Mucosa of descending colon (tissue), 3 donors: ENCODE results near the gene MNT. TPM values are rescaled to one million over a fixed set of nuclear protein-coding genes. Genes with fewer than 3 reads are reported as not detected.

Source experiments
- ATAC-seq: fragments of 200-7000 bp; cut with Tn5 transposase; one replicate; pipeline ENCODE4 v1.9.1; 2020; ENCODE audit warnings: mild to moderate bottlenecking, moderate library complexity
- DNase-seq, 3 donors: peaks; one replicate each; pipeline ENCODE4 v3.0.0-alpha.2; 2020
- H3K36me3 ChIP-seq: fragments of 200-600 bp; one replicate; pipeline ENCODE4 v1.8.0; 2021; ENCODE audit warnings: low read depth, mild to moderate bottlenecking
- H3K4me1 ChIP-seq: fragments of 200-600 bp; one replicate; pipeline ENCODE4 v1.8.0; 2021; ENCODE audit warnings: low read depth, mild to moderate bottlenecking
- H3K4me3 ChIP-seq: fragments of 200-600 bp; one replicate; pipeline ENCODE4 v1.8.0; 2021; ENCODE audit warnings: mild to moderate bottlenecking
- H3K9me3 ChIP-seq: fragments of 200-600 bp; one replicate; pipeline ENCODE4 v1.8.0; 2021; ENCODE audit warnings: mild to moderate bottlenecking
- CTCF ChIP-seq: fragments of 200-600 bp; IDR thresholded peaks from one replicate; pipeline ENCODE4 v1.8.0; 2022; ENCODE audit warnings: antibody characterized with exemption, mild to moderate bottlenecking
- intact Hi-C, 2 donors: fragments of 100-400 bp; cut with DNase I in 1 of 2; cut with micrococcal nuclease in 1 of 2; formaldehyde crosslinking; loops; one replicate each; pipeline versions ENCODE4 v1.11.0 to v1.11.1; 2022; cut with DNase I, micrococcal nuclease
- total RNA-seq, 3 donors: library from RNA; stranded (reverse); fragmentation: NEBNext Ultra II Directional in 2 of 3; extraction: Animal tissue kit (Norgen Biotek cat#: 25700) in 2 of 3; gene quantifications; one replicate each; pipeline versions ENCODE4 v1.2.1 to v1.2.4, GENCODE V29; 2021 to 2023
- donor health status: DM: no; HTN: no; CAD: no; lungs with moderate emphysema.
- donor health status: DM: no; HTN: no; CAD: no.
- donor health status: DM: no; HTN: yes; CAD: no.

Gene MNT
- total RNA-seq, 3 donors from 2014 or later = 22.8 to 39.1 (median 25.2) TPM

- peak; percentile 73 to 83 (median 80) for DNase-seq
- peaks cover 57% of the 10 kb centered on the region for H3K4me1 ChIP-seq
- H3K36me3 ChIP-seq = peaks cover 6% of the 10 kb centered on the region
- H3K4me3 ChIP-seq = no peak overlapping the region
- no peaks in the 10 kb centered on the region for H3K9me3 ChIP-seq
- peak; percentile 22 for ATAC-seq
- intact Hi-C loops = no loop called here
- TF ChIP-seq CTCF = no peak
Observed at GRCh38 chr17:2406271-2406902, 5.5 kb upstream of the MNT start.

GRCh38 chr17:2405247-2405926 is 4.5 kb upstream of the MNT start:
- Histone ChIP-seq H3K4me1 (peaks cover 57% of the 10 kb centered on the region), H3K4me3 (no peak overlapping the region), H3K36me3 (peaks cover 11% of the 10 kb centered on the region), H3K9me3 (no peaks in the 10 kb centered on the region)
- TF ChIP-seq CTCF = no peak
- intact Hi-C loops = no loop called here
- peak in 1 of 3 donors; percentile 55 for DNase-seq
- no peak for ATAC-seq

GRCh38 chr17:2403044-2403443 is 2.2 kb upstream of the MNT start:
- no peak overlapping the region for H3K4me3 ChIP-seq
- DNase-seq (peak in 2 of 3 donors; percentile 10 to 24), ATAC-seq (no peak)
- intact Hi-C loops = no loop called here
- H3K4me1 ChIP-seq = peaks cover 65% of the 10 kb centered on the region
- TF ChIP-seq CTCF = no peak
- peaks cover 11% of the 10 kb centered on the region for H3K36me3 ChIP-seq
- no peaks in the 10 kb centered on the region for H3K9me3 ChIP-seq

GRCh38 chr17:2402544-2402943 is 1.7 kb upstream of the MNT start:
- DNase-seq = peak in 1 of 3 donors; percentile 57
- intact Hi-C loops = no loop called here
- H3K36me3 ChIP-seq = peaks cover 11% of the 10 kb centered on the region
- H3K4me1 ChIP-seq = peaks cover 65% of the 10 kb centered on the region
- no peaks in the 10 kb centered on the region for H3K9me3 ChIP-seq
- no peak for TF ChIP-seq CTCF
- no peak overlapping the region for H3K4me3 ChIP-seq
- no peak for ATAC-seq

- peak; percentile 62 for ATAC-seq
- no peak for TF ChIP-seq CTCF
- peaks cover 67% of the 10 kb centered on the region for H3K4me1 ChIP-seq
Observed at GRCh38 chr17:2401426-2402221, 764 bp upstream of the MNT start.

More at GRCh38 chr17:2401426-2402221, 764 bp upstream of the MNT start:
- intact Hi-C loops = no loop called here
- H3K36me3 ChIP-seq = peaks cover 11% of the 10 kb centered on the region
- peak overlapping the region; percentile 98 for H3K4me3 ChIP-seq
- DNase-seq = peak; percentile 100
- no peaks in the 10 kb centered on the region for H3K9me3 ChIP-seq
